NCI-H2107 treated with DMSO at 0.1 percent for 48 hours (cell line): ENCODE results near the gene RD3L.
"Not testable (repeated sequence)": the region's sequence is repeated elsewhere in the genome, so short reads cannot be mapped to it uniquely, and the experiment has no call there.

ENCODE experiments used
- DNase-seq: peaks from one replicate; lab custom pipeline; 2025; ENCODE audit not compliant: unreplicated experiment; lab: John Stamatoyannopoulos, UW

RD3L gene

GRCh38 chr14:103928011-103928890 lies 14.1 kb downstream of the RD3L start, which contains the start of gene TDRD9:
Gene TDRD9 (plus strand): TSS chr14:103928456. CDS start chr14:103928510, 54 bp downstream.
- no peak for DNase-seq

GRCh38 chr14:103927566-103927965 lies 14.8 kb downstream of the RD3L start:
- no peak for DNase-seq

- DNase-seq = no peak
These were observed 17.0 kb downstream of the RD3L start for GRCh38 chr14:103925316-103925715.

GRCh38 chr14:103923863-103924262 lies 18.5 kb downstream of the RD3L start:
- DNase-seq = no peak

GRCh38 chr14:103921855-103922200 lies 20.5 kb downstream of the RD3L start:
- DNase-seq = not testable (repeated sequence)

- peak; percentile 91 for DNase-seq
These were observed 21.1 kb downstream of the RD3L start for GRCh38 chr14:103920981-103921854.

DNA sequence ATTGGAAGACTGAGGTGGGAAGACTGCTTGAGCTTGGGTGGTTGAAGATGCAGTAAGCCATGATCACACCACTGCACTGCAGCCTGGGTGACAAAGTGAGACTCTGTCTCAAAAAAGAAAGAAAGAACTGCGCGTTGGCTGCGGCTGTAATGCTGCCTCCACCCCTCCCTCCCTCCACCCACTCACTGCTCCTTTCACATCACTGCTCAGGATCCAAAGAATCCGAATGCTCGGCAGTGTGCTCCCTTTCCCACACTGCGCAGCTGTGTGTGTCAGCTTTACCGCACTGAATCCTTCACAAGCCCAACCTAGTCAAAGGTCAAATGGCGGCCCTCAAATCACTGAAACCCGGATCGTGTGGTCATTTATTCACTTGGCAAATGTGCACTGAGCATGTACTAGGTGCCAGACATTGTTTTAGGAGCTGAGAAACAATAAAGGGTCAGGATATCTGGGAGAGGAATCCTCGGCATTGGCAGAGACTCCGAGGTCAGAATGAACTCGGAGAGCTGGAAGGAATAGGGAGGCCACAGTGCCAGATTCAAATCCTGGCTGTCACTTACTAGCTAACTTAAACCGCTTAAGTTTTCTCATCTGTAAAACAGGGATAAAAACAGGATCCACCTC lies 25.6 kb downstream of the RD3L start:
- DNase-seq = no peak

- no peak for DNase-seq
These were observed 26.7 kb downstream of the RD3L start for GRCh38 chr14:103915616-103916015.

DNA sequence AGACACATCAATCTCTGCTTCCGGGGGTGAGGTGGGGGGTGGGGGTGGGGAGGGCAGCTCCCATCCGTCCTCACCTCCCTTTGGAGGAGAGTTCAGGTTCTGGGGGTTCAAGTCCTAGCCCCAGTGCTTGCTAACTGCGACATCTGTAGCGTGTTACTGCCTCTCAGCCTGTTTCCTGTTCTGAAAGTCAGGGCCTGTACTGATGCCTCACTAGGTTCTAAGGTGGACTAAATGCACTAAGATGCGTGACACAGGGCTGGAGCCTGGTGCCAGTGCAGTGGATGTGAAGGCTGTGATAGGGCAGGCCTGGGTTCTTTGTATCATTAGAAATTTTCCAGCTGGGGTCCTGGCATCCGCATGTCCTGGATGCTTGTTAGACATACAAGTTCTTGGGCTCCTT lies 31.3 kb downstream of the RD3L start:
- no peak for DNase-seq

DNA sequence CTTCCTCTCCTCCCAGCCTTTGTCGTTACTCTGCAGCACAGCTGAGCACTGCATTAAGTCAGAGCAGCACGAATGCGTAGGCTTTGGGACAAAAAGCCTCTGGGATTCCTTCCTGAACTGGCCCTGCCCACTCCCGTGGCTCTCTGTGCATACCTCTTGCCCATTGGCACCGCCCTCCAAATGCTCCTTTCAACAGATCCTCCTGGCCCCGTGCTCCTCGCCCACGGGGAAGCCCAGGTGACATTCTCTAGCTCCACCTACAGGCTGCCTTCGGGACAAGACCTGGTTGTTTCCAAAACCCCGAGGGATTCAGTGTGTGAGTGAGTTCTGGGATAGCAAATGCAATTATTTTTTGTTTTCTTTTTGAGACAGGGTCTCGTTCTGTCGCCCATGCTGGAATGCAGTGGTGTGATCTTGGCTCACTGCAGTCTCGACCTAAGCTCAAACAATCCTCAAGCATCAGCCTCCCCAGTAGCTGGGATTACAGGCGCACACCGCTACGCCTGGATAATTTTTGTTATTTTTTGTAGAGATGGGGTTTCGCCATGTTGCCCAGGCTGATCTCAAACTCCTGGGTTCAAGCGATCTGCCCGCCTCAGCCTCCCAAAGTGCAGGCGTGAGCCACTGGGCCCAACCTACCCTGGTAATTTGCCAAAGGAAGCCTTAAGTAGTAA lies 31.9 kb downstream of the RD3L start:
- peak; percentile 97 for DNase-seq

- no peak for DNase-seq
These were observed 32.6 kb downstream of the RD3L start for GRCh38 chr14:103909531-103910261.

GRCh38 chr14:103908580-103908979 lies 33.7 kb downstream of the RD3L start:
- DNase-seq = no peak

GRCh38 chr14:103905842-103906456 lies 36.4 kb downstream of the RD3L start:
- DNase-seq = no peak

GRCh38 chr14:103904493-103905107 lies 37.7 kb downstream of the RD3L start:
- DNase-seq = no peak

- no peak for DNase-seq
These were observed 42.5 kb downstream of the RD3L start for GRCh38 chr14:103899833-103900232.

DNA sequence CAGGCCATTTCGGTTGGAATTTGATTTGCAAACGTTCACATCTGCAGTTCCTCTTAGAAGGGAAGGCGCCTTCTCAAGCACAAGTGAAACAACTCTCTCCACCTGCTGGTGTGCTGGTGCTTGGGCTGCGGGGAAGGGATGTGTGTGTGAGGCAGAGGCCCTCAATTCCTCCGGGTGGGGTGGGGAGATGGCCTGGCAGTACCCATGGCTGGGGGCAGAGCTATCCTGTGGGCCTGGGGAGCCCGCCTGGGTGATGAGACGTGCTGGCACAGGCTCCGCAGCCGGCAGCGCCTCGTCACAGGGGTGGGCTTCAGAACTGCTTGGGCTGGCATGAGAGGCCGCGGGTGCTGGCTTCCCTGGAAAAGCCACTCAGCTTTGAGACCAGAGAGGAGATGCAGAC lies 43.0 kb downstream of the RD3L start:
- no peak for DNase-seq

DNA sequence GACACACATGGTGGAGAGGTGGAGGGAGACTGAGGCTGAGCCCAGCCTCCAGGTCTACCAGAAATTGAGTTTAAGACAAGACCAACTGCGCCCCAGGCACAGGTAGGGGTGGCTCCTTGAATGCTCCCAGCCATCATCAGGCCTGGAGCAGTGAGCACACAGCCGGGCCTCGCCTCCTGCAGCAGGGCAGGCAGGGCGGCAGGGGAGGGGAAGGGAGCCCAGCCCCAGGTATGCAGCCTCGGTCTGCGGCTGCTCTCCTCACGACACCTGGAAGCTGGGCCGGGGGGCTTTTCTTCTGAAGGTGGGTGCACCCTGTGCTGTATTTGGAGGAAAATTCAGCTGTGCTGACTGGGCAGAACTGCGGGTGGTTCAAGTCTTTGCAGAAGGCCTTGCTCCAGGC lies 43.6 kb downstream of the RD3L start:
- no peak for DNase-seq

- DNase-seq = no peak
These were observed 44.1 kb downstream of the RD3L start for GRCh38 chr14:103898204-103898603.
